Ramos (cell line): ENCODE measurements around the gene GGPS1.
"Not testable (repeated sequence)": the region's sequence is repeated elsewhere in the genome, so short reads cannot be mapped to it uniquely, and the experiment has no call there.

Experiments used
- in situ Hi-C: fragments of 300-500 bp; cut with MboI; formaldehyde crosslinking; loops from one replicate; pipeline ENCODE4 v1.14.3; 2022; ENCODE audit warnings: low sequenced_read_pairs; ENCODE audit not compliant: unreplicated experiment

GGPS1 gene

GRCh38 chr1:235328271-235329138 lies at the start of gene GGPS1:
Gene GGPS1, plus strand, starts transcription at chr1:235328570. Its CDS starts 6,695 bp downstream, at chr1:235335265.
- in situ Hi-C loops: no loop called here

GRCh38 chr1:235278915-235279292 lies 49.5 kb upstream of the GGPS1 start:
- in situ Hi-C loops: no loop called here

DNA sequence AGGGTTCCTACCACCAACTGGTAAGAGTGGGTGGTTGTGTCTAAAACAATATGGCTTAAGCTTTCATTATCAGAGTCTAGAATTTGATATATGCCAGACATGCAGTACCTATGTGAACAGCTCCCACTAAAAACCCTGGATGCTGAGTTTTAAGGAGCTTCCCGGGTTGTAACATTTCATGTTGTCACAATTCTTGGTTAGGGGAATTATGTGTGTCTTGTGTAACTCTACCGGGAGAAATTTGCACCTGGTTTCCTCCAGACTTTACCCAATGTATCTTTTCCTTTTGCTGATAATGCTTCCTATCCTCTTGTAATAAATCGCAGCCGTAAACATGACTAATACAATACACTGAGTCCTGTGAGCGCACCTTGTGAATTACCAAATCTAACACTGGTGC lies 48.7 kb upstream of the GGPS1 start:
- in situ Hi-C loops: no loop called here

DNA sequence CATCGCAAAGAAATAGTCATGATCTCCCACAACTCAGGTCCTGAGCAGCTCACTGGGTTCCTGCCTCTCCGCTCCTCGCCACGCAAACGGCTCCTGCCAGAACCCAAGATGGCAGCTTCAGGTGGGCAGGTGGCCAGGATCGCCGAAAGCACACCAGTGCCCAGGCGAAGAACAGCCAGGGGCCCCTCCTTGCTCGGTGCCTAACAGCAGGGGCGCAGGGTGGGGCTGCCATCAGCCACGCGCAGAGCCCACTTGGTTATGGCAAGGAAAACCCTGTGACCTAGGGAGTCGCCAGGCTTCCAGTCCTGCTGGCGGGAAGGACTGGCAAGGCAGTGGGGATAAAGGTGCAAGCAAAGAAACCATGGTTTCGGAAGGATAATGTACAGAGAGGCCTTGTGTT lies 47.9 kb upstream of the GGPS1 start:
- in situ Hi-C loops: no loop called here

GRCh38 chr1:235283636-235284035 lies 44.7 kb upstream of the GGPS1 start:
- in situ Hi-C loops: not testable (repeated sequence)

DNA sequence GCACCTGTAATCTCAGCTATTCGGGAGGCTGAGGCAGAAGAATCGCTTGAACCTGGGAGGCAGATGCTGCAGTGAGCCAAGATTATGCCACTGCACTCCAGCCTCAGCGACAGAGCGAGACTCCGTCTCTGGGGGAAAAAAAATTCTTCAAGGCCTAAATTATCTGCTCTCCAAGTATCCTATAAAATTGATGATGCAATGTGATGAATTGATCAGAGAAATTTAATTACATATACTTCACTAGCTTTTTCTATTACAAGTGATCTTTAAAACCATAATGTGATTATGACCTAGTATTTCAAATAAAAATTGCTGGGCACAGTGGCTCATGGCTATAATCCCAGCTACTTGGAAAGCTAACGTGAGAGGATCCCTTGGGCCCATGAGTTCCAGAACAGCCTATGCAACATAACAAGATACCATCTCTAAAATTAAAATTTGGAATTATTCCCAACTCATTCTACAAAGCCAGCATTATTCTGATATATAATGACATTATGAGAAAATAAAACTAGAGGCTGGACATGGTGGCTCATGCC lies 44.1 kb upstream of the GGPS1 start:
- in situ Hi-C loops: no loop called here

GRCh38 chr1:235286667-235287066 lies 41.7 kb upstream of the GGPS1 start:
- in situ Hi-C loops: no loop called here

- in situ Hi-C loops: no loop called here
These were observed 41.0 kb upstream of the GGPS1 start for GRCh38 chr1:235287208-235287882.

GRCh38 chr1:235289859-235290739 lies 38.3 kb upstream of the GGPS1 start:
- in situ Hi-C loops: no loop called here

GRCh38 chr1:235290740-235291502 lies 37.4 kb upstream of the GGPS1 start:
- in situ Hi-C loops: no loop called here

DNA sequence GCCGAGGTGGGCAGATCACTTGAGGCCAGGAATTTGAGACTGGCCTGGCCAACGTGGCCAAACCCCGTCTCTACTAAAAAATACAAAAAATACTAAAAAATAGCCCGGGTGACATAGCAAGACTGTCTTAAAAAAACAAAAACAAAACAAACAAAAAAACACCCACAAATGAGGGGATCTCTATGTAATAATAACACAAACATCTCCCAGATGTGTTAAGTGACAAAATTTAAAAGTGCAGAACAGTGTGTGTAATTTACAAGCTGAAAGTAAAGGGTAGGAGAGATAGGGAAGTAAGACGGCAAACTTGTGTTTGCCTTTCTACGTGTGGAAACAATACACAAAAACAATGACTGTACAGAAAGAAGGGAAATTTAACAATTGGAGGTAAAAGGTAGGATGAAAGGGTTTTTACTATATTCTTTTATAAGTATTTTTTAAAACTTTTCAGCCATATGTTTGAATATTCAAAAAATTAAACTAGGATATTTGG lies 36.7 kb upstream of the GGPS1 start:
- in situ Hi-C loops: no loop called here

GRCh38 chr1:235292790-235293189 lies 35.6 kb upstream of the GGPS1 start:
- in situ Hi-C loops: no loop called here

DNA sequence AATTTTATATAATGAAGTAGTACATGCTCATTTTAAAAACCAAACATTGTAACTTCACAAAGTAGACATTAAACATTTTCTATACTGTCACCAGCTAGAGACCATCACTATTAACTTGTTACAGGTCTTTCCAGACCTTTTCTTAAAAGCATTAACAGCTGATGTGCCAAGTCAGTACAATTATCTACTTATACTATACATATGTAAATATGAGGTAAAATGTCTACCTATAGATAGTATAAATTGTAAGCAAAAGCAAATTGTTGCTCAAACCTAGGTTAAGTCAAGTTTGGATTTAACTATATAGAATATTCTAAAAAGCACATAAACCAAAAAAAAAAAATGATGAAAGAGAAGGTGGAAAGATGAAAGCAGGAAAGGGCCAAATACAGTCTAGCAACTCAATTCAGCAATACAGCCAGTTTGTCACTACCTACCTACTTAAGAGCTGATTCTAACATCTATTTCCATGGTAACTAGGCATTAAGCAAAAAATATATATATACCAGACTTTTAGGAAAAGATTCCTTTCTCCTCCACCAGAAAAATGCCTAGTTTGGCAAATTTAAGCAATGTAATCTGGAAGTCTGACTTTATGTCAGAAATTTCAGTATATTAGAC lies 34.9 kb upstream of the GGPS1 start:
- in situ Hi-C loops: no loop called here

- in situ Hi-C loops: no loop called here
These were observed 32.4 kb upstream of the GGPS1 start for GRCh38 chr1:235295902-235296350.

- in situ Hi-C loops: no loop called here
These were observed 31.6 kb upstream of the GGPS1 start for GRCh38 chr1:235296729-235297128.

DNA sequence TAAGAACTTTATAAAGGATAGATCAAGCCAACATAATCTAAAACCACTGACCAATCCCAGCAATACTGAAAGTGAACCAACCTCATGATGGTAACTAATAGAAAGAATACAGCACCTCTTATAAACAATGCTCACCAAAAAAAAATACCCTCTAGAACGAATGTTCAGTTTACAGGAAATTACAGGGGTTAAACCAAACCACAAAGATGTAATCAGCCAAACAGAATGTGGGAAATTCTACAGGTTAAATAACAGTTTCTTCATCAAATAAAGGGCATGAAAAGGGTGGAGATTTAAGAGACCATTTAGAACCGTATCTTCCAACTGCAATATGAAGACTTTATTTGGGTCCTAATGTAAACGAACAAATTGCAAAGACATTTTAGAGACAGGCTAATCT lies 30.8 kb upstream of the GGPS1 start:
- in situ Hi-C loops: no loop called here

GRCh38 chr1:235298758-235299157 lies 29.6 kb upstream of the GGPS1 start:
- in situ Hi-C loops: no loop called here

DNA sequence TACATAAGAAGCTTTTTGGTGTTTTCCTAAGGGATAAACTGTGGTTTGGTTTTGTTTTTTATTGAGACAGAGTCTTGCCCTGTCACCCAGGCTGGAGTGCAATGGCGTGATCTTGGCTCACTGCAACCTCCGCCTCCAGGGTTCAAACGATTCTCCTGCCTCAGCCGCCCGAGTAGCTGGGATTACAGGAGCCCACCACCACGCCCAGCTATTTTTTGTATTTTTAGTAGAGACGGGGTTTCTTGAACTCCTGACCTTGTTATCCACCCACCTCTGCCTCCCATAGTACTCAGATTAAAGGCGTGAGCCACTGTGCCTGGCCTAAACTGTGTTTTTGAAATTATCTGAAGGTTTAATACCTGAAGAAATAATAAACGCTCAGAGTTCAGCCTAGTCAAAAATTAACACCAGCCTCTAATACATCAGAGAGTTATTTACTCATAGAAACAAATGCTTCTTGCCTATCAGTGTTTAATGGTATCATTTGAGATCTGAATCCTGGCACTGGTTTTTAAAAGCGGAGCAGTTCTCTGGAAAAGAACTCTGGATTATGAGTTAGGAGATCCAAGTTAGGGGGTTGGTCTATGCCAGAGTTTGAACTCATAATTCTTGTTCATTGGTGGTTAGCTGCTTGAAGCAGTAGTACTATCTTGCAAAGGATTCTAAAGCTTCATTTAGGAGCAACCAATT lies 29.1 kb upstream of the GGPS1 start:
- in situ Hi-C loops: no loop called here
